TTC549 (cell line): ENCODE data around the gene VAV3.
A peak's percentile ranks its signal among the peaks of the same experiment; 100 is the strongest.

ENCODE experiments used
- FAIRE-seq: peaks from 2 replicates; lab custom pipeline; 2012; peaks lifted over from hg19 to GRCh38; lab: Jason Lieb, UNC

The VAV3 gene

GRCh38 chr1:107791348-107791747 is 173.6 kb downstream of the VAV3 start:
- FAIRE-seq: no peak

- no peak for FAIRE-seq
Measured at GRCh38 chr1:107789817-107790524, 175.0 kb downstream of the VAV3 start.

- no peak for FAIRE-seq
Measured at GRCh38 chr1:107788206-107789202, 176.5 kb downstream of the VAV3 start.

- no peak for FAIRE-seq
Measured at GRCh38 chr1:107787299-107787698, 177.7 kb downstream of the VAV3 start.

GRCh38 chr1:107786203-107786845 is 178.7 kb downstream of the VAV3 start:
- FAIRE-seq: no peak

GRCh38 chr1:107785496-107786202 is 179.3 kb downstream of the VAV3 start:
- FAIRE-seq: no peak

- FAIRE-seq: peak; percentile 77
Measured at GRCh38 chr1:107782217-107782845, 182.6 kb downstream of the VAV3 start.

- FAIRE-seq: no peak
Measured at GRCh38 chr1:107781245-107781644, 183.7 kb downstream of the VAV3 start.

- FAIRE-seq: no peak
Measured at GRCh38 chr1:107777664-107778047, 187.3 kb downstream of the VAV3 start.

GRCh38 chr1:107776900-107777663 is 187.9 kb downstream of the VAV3 start:
- no peak for FAIRE-seq

GRCh38 chr1:107771377-107771776 is 193.6 kb downstream of the VAV3 start:
- no peak for FAIRE-seq

- no peak for FAIRE-seq
Measured at GRCh38 chr1:107767156-107767582, 197.8 kb downstream of the VAV3 start.

- FAIRE-seq: no peak
Measured at GRCh38 chr1:107766533-107766932, 198.4 kb downstream of the VAV3 start.

GRCh38 chr1:107762751-107763390 is 202.1 kb downstream of the VAV3 start:
- FAIRE-seq: no peak

GRCh38 chr1:107760065-107760464 is 204.9 kb downstream of the VAV3 start:
- FAIRE-seq: no peak

- peak; percentile 19 for FAIRE-seq
Measured at GRCh38 chr1:107750364-107750959, 214.5 kb downstream of the VAV3 start.

GRCh38 chr1:107748531-107748930 is 216.4 kb downstream of the VAV3 start:
- peak; percentile 78 for FAIRE-seq

- no peak for FAIRE-seq
Measured at GRCh38 chr1:107741242-107741641, 223.7 kb downstream of the VAV3 start.

- FAIRE-seq: no peak
Measured at GRCh38 chr1:107740579-107740978, 224.4 kb downstream of the VAV3 start.

- FAIRE-seq: no peak
Measured at GRCh38 chr1:107739651-107740050, 225.3 kb downstream of the VAV3 start.
